NCI-H2081 treated with DMSO at 0.1 percent for 48 hours (cell line): ENCODE results near the gene GABRB1.
"Not testable (repeated sequence)": the region's sequence is repeated elsewhere in the genome, so short reads cannot be mapped to it uniquely, and the experiment has no call there.

Experiments used
- DNase-seq: peaks from one replicate; lab custom pipeline; 2025; lab: John Stamatoyannopoulos, UW

The GABRB1 gene

DNA sequence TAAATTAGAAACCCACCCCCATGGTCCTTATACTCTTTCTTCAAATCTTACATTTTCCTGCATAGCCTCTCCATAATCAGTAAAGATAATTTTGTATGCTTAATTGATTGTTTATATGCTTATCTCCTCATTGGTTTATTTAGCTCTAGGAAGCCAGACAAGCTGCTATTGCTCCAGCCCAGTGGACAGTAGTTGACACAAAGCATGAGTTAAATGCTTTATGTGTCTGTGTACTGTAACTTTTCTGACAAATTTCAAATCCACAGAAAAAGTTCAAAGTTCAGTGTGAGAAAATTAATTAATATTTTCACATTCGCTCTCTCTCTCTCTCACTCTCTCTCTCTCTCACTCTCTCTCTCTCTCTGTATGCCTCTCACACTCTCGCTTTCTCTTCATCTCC is 181.7 kb downstream of the GABRB1 start:
- DNase-seq: no peak

DNA sequence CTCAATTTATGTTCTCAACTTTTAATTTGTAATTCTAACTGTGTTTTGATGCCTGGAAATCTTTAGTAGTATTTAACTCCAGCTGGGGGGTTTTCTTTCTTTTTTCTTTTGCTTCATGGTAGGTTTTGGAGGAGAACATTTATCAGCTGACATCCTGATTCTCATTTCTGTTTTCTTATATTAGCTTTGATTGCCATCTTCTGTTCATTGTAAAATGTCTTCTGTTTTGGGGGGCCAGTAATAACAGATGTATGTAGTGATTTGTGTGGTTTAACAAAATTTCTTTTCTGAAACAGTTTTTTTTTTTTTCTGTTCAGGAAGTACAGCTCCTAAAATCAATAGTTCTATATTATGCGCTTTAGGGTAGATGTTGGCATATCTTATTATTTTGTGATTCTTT is 182.2 kb downstream of the GABRB1 start:
- DNase-seq: no peak

DNA sequence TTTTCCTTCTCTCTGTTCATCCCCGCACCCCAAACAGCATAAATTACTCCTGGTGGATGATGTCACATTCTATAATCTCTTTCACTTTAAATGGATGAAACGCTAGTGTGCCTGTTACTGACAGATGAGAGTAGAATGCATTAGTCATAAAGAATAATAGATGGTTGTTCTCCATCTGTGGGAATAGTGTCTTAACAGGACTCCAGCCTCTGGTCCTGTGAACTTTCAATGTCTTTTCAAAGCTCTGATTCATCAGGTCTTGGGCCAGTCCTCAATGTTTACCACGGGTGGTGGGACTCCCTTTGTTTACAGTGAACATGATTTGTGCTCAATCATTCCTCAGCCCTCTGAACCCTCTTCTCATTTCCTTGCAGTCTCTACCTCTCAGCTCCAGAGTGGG is 182.6 kb downstream of the GABRB1 start:
- DNase-seq: no peak

DNA sequence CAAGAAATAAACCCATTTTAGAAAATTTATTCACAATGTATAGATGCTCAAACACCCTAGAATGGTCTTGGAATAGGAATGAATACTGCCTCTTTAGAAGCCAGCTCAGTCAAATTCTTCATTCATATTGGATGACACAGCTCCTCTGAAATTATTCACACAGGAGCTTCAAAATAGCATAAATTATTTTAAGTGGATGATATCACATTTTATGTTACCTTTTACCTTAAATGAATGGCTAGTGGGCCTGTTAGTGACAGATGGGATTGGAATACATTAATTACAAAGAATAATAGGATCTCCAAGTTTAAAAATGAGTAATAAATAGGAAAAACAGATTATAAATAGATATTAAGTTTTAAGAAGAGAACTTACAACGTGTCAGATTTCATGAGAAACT is 184.4 kb downstream of the GABRB1 start:
- no peak for DNase-seq

DNA sequence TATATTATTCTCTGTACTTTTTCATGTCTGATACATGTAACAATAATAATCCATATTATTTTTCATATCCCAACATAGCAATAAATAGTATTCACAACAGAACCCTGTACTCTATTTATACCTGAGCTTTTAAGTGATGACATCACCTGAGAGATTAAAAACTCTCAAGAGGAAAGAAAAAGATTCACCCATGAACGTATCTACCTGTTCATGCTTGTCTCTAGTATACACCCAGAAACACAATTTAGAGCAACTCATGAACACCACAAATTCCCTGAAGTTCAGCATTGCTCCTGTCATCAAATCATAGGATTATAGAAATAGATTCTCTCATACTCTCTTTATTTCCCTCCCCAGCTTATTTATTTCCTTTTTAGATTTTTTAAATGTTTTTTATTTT is 185.9 kb downstream of the GABRB1 start:
- DNase-seq: no peak

DNA sequence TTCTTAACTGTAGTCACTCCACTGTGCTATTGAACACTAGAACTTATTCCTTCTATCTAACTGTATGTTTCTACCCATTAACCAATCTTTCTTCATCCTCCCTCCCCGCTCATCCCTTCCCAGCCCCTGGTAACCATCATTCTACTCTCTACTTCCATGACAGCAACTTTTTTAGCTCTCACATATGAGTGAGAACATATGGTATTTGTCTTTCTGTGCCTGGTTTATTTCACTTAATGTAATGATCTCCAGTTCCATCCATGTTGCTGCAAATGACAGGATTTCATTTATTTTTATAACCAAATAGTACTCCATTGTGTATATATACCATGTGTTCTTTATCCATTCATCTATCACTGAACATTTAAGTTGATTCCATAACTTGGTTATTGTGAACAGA is 186.5 kb downstream of the GABRB1 start:
- DNase-seq: no peak

DNA sequence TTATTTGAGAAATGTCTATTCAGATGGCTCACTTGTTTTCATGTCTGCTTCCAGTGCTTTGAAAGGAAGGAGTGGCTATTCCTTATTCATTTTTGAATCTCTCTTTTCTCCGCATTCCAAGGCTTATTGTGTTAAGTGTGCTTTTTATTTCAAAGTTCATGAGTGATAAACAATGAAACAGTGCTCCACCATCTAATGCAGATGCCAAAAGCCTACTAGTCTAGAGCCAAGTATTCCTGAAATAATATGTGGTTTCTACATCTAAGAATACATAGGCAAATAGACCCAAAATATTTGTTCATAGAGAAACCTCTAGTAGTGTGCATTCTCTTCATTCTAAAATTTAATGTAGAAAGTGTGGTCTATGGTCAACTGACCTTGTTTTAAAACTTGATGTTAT is 187.3 kb downstream of the GABRB1 start:
- DNase-seq: no peak

DNA sequence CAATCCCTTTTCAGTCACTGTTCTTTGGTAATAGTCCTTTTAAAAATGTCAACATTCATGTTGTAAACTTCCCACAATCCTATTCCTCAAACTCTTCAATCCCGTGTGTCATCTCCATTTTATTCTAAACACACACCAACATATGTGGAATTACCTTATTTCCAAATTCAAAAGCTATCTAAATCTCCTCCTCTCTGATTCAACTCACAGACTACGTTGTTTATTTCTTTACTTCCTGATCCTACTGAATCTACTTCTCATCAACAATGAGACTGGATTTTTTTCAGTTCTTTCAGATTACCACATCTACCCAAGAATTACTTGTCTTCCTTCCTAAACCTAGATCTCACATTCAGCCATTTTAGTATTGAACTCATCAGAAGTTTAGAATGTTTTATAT is 188.2 kb downstream of the GABRB1 start:
- DNase-seq: no peak

DNA sequence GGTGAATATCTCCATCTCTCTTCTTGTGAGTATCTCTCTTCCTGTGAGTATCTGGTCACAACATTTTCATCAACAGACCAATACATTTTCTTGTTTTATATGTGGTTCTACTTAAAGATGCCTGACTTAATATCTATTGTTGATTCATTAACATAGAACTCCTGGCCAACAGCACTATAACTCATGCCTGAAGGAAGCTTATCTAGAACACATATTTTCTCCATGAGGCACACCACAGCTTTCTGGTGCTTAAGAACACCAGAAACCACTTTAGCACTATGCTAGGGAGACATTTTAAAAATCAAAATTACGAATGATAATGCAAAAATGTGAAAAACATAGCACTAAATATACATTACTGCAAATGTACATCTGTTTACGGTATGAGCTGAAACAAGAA is 190.4 kb downstream of the GABRB1 start:
- DNase-seq: no peak

DNA sequence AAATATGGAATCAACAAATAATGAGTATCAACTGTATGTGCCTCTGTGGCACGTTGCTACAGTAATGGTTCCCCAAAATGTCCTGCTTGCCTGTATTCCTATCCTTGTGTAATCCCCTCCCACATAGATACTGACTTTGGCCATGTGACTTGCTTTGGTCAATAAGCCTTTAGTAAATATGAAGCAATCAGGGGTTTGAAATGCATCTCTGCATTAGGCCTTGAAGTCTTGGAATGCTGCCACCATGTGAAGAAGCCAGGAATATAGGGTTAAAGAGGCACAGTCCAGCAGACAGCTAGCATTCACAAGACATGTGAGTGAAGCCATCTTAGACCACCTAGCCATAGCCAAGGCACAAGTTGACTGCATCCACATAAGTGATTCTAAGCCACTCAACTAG is 190.9 kb downstream of the GABRB1 start:
- DNase-seq: no peak

DNA sequence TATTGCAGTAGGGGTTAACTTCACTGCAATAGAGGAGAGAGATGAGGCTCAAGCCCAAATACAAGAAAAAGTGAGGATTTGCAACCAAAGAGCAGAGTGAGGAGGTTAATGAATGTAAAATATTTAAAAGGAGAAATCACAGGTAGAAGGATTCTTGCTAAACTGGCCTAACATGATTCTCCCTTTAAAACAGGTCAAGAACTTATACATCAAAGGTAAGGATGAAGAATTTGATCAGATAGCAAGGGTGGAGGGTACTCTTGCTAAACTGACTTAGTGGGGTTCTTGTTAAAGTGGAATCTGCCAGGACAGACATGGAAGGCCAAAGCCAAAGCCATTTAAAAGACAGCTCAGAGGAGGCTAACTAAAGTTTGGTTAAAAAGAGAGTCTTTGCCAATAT is 193.0 kb downstream of the GABRB1 start:
- no peak for DNase-seq

DNA sequence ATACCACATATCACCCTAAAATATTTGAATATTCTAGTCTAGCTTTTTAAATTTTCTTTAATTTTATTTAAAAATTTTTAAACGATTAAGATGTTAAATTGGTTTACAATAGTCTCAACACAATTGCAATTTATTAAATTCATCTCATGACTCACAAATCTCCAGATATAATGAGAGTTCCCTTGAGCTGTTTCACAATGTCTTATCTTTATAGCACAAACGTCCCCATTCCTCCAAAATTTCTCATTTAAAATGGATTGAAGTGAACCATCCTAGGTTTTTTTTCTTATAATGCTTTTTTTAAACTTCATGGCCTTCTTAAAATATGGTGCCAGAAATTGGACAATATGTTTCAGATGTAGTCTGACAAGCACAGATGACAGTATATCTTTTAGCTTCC is 204.4 kb downstream of the GABRB1 start:
- no peak for DNase-seq

DNA sequence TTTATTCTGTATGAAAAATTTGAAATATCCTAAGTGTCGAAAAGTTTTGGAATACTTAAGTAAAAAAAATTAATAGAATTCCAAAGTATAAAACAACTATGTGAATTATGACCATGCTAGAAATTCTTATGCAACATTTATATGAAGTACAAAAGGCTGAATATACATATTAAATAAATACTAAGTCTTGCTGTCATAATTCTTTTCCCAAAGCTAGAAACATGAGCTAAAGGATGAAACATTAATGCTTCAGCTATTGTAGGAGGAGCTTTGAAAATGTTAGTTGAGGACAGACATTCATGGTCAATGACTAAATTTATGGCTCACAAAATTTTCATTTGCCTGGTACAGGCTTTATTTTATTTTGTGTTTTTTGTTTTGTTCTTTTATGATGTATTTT is 207.3 kb downstream of the GABRB1 start:
- DNase-seq: no peak

DNA sequence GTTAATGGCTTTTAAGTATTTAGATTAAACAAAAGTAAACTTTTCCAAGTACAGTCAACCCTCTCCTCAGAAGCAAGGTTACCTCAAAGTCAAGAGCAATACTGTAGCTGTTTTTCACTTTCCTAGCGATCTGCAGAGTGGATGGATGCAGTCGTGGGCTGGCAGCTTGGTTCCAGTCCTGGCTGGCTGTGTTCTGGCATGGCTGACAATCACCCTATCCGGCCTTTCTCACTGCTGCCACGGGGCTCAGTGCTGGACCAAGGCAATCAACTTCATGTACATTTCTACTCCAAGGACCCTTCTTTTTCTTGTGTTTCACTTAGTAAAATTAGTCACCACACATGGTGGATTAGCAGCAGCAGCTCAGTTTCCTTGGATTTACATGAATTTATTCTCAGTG is 208.3 kb downstream of the GABRB1 start:
- no peak for DNase-seq

DNA sequence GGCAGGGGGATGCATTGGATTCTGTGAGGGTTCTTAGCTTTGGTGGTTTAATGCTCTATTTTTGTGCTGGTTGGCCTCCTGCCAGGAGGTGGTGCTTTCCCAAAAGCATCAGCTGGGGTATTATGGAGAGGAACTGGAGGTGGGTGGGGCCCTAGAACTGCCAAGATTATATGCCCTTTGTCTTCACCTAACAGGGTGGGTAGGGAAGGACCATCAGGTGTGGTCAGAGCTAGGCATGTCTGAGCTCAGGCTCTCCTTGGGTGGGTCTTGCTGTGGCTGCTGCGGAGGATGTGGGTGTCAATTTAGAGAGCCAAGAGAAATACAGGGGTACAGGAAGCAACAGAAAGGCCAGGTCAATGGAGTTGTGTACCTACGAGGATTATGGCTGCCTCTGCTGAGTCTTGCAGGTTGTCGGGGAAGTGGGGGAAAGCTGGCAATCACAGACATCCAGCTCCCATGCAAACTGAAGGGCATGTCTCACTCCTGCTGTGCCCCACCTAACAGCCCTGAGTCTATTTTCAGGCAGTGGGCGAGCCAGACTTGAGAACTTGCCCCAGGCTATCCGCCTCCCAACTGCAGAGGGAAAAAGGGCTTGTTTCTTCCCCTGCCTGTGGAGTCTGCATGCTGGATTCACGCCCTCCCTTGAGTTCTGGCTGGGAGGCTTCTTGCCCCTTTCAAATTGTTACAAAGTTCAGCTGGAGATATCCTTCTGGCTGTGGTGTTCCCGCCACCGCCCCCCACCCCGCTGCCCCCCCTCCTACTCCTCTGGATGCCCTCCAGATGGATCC is 220.2 kb downstream of the GABRB1 start:
- DNase-seq: no peak

DNA sequence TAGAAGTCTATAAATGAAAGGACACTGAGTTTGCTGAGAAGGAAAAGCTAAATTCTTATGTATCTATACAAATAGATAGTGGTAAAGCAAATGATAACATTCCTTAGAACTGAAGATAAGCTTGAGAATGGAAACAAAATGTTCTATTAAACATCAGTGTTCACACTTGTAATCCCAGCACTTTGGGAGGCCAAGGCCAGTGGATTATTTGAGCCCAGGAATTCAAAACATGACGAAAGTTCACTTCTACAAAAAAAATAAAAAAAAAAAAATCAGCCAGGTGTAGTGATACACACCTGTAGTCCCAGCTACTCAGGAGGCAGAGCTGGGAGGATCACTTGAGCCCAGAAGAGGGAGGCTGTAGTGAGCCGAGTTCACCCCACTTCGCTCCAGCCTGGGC is 232.4 kb downstream of the GABRB1 start:
- no peak for DNase-seq

DNA sequence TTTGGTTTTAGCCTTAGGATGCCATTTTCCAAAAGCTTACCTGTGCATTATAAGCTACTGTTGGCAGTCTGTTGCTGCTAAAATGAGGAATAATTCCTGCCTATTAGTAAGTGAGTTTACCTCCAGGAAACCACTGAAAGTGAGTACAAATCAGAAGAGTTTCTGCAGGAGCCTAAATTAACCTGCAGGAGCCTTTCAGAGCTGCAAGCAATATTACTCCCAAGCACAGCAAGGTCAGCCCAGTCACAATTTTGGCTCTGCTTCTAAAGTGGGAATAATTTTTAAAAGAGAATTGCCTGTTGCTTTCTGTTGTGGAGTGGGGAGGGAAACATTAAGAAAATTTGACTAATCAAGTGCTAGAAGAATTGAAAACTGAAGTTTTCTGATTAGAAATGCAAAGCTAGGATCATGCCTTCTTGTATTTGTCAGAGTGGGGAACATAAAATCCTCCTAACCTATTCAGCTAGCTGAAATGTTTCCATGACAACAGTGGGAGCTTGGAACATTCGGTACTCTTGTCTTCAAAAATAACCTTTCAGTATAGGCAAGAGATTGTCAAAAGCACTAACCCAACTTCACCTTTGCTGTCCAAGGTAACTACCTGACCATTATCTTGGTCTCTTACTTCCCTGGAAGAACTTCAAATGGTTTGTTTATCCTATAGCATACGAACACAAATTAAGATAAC is 239.0 kb downstream of the GABRB1 start:
- DNase-seq: no peak

DNA sequence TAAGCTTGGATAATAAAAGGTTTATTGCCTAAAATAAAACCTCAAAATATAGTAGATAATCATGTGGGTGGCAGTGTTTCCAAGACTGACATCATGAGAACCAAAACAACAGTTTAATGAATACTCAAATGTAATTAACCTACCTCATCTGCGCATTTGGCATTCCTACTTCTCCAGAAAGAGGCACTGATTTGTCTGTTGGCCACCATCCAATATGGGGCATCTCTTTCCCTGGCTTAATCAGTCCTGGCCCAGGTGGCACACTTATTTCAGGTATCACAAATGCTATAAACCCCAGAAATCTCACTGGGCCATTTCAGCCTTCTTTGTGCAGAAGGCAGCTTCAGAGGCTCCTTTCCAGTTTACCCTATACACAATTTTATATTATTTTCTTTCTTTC is 239.9 kb downstream of the GABRB1 start:
- DNase-seq: no peak

DNA sequence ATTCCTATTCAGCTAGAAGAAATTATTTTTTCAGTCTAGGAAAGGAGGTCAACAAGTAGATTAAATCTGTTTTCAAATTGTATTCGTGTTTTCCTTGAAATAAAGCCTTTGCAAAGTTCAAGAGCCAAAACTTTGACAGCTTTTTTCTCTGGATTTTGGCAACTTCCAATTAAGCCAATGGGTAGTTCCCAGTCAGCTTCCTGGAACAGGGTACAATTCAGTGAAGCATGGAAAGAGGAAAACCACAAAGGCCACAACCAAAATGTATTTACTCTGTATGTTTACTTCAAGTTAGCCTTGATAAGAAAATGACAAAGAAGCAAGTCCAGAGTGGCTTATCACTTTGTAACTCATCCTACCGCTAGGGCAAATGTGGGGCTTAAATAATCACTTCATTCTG is 243.5 kb downstream of the GABRB1 start:
- no peak for DNase-seq

DNA sequence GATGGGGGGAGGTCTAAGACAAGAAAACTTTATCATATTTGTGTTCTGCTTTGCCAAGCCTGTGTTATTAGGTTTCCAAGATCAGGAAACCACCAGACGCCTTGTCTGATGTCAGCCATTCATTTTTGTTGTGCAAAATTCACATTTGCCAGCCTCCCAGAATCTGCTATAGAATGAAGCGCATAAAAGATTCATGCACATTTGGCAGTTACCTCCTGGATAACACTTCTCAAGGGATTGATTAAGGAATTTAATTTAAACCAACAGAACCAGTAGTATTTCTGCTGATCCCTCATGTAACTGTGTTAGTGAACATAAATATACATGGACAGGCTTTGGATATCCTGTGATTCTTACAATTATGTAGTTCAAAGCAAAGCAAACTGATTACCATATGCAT is 244.2 kb downstream of the GABRB1 start:
- DNase-seq: no peak

DNA sequence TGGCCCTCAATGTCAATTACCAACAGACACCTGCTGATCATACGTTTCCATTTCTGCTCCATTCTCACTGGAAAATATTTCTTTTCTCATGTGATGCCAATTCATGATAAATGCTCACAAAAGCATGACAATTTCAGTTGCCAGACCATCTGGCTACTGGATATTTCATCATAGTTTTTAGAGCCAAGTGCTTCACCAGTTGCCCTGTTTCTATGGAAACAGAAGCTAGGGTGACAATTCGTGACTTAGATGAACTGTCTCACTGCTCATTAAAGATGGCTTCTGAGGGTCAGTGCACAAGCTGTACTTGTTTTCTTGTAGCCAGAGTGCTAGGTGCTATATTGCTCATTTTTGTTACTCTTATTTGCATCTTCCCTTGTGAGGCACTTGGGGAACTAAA is 247.3 kb downstream of the GABRB1 start:
- no peak for DNase-seq

DNA sequence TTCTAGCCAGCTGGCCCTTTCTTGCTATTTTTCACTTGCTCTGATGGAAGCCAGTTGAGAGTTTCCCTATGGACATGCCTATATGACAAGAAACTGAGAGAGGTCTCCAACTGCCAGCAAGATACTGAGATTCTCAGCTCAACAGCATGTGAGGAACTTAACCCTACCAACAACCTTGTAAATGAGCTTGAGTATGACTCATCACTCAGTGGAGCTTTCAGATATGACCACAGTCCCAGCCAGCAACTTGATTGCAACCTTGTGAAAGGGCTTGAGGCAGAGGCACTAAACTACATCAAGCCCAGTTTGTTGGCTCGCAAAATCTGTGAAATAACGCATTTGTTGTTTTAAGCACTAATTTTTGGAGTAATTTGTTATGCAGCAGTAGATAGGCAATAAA is 256.4 kb downstream of the GABRB1 start:
- DNase-seq: no peak

DNA sequence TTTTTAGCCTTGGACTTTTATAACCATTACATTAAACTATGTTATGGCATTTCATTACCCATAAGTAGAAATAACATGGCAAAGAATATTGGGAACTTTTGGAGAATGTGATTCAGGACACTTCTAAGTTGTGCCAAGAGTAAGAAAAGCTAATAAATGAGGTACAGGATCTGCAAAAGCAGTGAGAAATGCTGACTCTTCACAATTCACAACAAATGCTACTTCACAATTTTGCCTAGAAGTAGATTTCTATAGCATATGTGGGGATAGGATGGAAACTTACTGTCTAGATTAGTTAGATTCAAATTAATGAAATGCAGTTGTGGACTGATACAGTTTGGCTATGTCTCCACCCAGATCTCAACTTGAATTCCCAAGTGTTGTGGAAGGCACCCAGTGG is 258.4 kb downstream of the GABRB1 start:
- no peak for DNase-seq

DNA sequence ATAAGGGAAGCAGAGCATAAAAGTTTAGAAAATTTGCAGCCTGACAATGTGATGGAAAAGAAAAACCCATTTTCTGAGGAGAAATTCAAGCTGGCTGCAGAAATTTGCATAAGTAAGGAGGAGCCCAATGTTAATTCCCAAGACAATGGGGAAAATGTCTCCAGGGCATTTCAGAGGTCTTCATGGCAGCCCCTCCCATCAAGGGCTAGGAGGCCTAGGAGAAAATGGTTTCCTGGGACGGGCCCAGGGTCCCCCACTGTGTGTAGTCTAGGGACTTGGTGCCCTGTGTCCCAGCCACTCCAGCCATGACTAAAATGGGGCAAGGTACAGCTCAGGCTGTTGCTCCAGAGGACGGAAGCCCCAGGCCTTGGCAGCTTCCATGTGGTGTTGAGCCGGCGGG is 259.5 kb downstream of the GABRB1 start:
- not testable (repeated sequence) for DNase-seq
